Glutamatergic neuron (in vitro differentiated cells): ENCODE results near the gene SLC26A5. TPM values are rescaled to one million over a fixed set of nuclear protein-coding genes. Genes with fewer than 3 reads are reported as not detected.

Experiments
- DNase-seq: peaks from one replicate; pipeline ENCODE4 v3.0.0; 2022
- H3K27ac Mint-ChIP-seq: one replicate; pipeline ENCODE4 v1.8.0; 2020; ENCODE audit warnings: mild to moderate bottlenecking, mixed read lengths, inconsistent platforms; ENCODE audit not compliant: unreplicated experiment
- H3K27me3 Mint-ChIP-seq: one replicate; pipeline ENCODE4 v1.8.0; 2020; ENCODE audit warnings: mild to moderate bottlenecking, moderate library complexity, mixed read lengths, inconsistent platforms; ENCODE audit not compliant: unreplicated experiment
- H3K36me3 Mint-ChIP-seq: one replicate; pipeline ENCODE4 v1.8.0; 2020; ENCODE audit warnings: mild to moderate bottlenecking, mixed read lengths, inconsistent platforms; ENCODE audit not compliant: unreplicated experiment
- H3K4me1 Mint-ChIP-seq: one replicate; pipeline ENCODE4 v1.8.0; 2020; ENCODE audit warnings: mild to moderate bottlenecking, low read depth, mixed read lengths, inconsistent platforms; ENCODE audit not compliant: unreplicated experiment
- H3K4me3 Mint-ChIP-seq: one replicate; pipeline ENCODE4 v1.8.0; 2020; ENCODE audit warnings: mild to moderate bottlenecking, mixed read lengths, inconsistent platforms; ENCODE audit not compliant: unreplicated experiment
- H3K9me3 Mint-ChIP-seq: one replicate; pipeline ENCODE4 v1.8.0; 2020; ENCODE audit warnings: mild to moderate bottlenecking, moderate library complexity, mixed read lengths, inconsistent platforms; ENCODE audit not compliant: unreplicated experiment
- CTCF ChIP-seq: fragments of 200-600 bp; sonication (generic); IDR thresholded peaks from one replicate; pipeline ENCODE4 v1.5.0; 2021; ENCODE audit not compliant: partially characterized antibody, unreplicated experiment
- total RNA-seq: library from RNA; stranded (reverse); fragmentation: NEBNext Ultra II Directional; extraction: Animal tissue kit (Norgen Biotek cat#: 25700); gene quantifications from one replicate; pipeline ENCODE4 v1.2.1, GENCODE V29; 2021; ENCODE audit not compliant: unreplicated experiment

SLC26A5 gene
- total RNA-seq, 1 donor from 2014 or later, result not detected

GRCh38 chr7:103369432-103369831 lies 76.6 kb downstream of the SLC26A5 start:
- no peaks in the 10 kb centered on the region for H3K4me1 Mint-ChIP-seq
- no peaks in the 10 kb centered on the region for H3K36me3 Mint-ChIP-seq
- DNase-seq, result no peak
- TF ChIP-seq CTCF, result no peak
- H3K27me3 Mint-ChIP-seq, result peaks cover 1% of the 10 kb centered on the region
- H3K27ac Mint-ChIP-seq, result no peak overlapping the region
- no peak overlapping the region for H3K4me3 Mint-ChIP-seq
- no peaks in the 10 kb centered on the region for H3K9me3 Mint-ChIP-seq

- TF ChIP-seq CTCF, result no peak
- Mint-ChIP-seq H3K36me3 (no peaks in the 10 kb centered on the region), H3K9me3 (no peaks in the 10 kb centered on the region), H3K27me3 (no peaks in the 10 kb centered on the region), H3K27ac (no peak overlapping the region), H3K4me3 (peak overlapping the region; percentile 74), H3K4me1 (peaks cover 11% of the 10 kb centered on the region)
- no peak for DNase-seq
Observed at GRCh38 chr7:103349805-103350204, 96.2 kb downstream of the SLC26A5 start.

DNA sequence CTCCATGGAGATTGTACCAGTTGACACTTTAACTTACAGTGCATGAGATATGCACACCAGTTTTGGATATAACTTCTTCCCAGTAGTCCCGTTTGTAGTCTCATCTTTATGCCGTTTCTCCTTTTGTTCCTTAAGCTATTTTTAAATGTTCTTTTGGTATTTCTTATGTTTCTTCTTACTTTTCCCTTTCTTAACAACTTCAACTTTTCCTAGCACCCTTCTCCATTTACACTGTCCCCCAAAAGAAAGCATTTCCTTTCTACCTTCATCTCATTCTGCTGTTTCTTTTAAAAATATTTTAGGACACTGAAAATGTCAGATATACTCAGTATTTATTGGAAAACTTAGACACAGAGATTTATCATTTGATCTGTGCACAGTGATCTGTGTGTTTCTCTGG lies 97.0 kb downstream of the SLC26A5 start:
- H3K4me3 Mint-ChIP-seq, result peak overlapping the region; percentile 99
- no peak overlapping the region for H3K27ac Mint-ChIP-seq
- TF ChIP-seq CTCF, result no peak
- no peaks in the 10 kb centered on the region for H3K36me3 Mint-ChIP-seq
- DNase-seq, result no peak
- no peaks in the 10 kb centered on the region for H3K27me3 Mint-ChIP-seq
- H3K4me1 Mint-ChIP-seq, result peaks cover 11% of the 10 kb centered on the region
- no peaks in the 10 kb centered on the region for H3K9me3 Mint-ChIP-seq

- Mint-ChIP-seq H3K4me1 (peaks cover 11% of the 10 kb centered on the region), H3K27me3 (no peaks in the 10 kb centered on the region), H3K36me3 (no peaks in the 10 kb centered on the region), H3K4me3 (peak overlapping the region; percentile 99), H3K27ac (no peak overlapping the region), H3K9me3 (no peaks in the 10 kb centered on the region)
- no peak for TF ChIP-seq CTCF
- no peak for DNase-seq
Observed at GRCh38 chr7:103348452-103348851, 97.6 kb downstream of the SLC26A5 start.

GRCh38 chr7:103347507-103348267 lies 98.3 kb downstream of the SLC26A5 start, which contains the start of gene PSMC2:
TSS of gene PSMC2 (plus strand) at chr7:103347643. CDS start at chr7:103347712, 69 bp downstream.
- Mint-ChIP-seq H3K27ac (peak within 1 kb of the TSS; percentile 95), H3K4me1 (peaks cover 11% of the 10 kb centered on the region)
- no peak for TF ChIP-seq CTCF

More at GRCh38 chr7:103347507-103348267, 98.3 kb downstream of the SLC26A5 start, which contains the start of gene PSMC2:
- no peaks in the 10 kb centered on the region for H3K36me3 Mint-ChIP-seq
- peak within 1 kb of the TSS; percentile 99 for H3K4me3 Mint-ChIP-seq
- H3K9me3 Mint-ChIP-seq, result no peaks in the 10 kb centered on the region
- H3K27me3 Mint-ChIP-seq, result no peaks in the 10 kb centered on the region
- peak; percentile 78 for DNase-seq
